Karpas-422 (cell line): Measurements from ENCODE around the gene ODC1. TPM values are rescaled to one million over a fixed set of nuclear protein-coding genes. Genes with fewer than 3 reads are reported as not detected.

Source experiments
- DNase-seq: peaks from one replicate; pipeline ENCODE4 v3.0.0-alpha.2; 2015
- H2AFZ ChIP-seq: fragments of 200-600 bp; sonication (generic); 2 replicates; pipeline ENCODE4 v1.6.1; 2014; ENCODE audit warnings: antibody characterized with exemption, low read length, mixed read lengths
- H3K27ac ChIP-seq: fragments of 200-600 bp; sonication (generic); 2 replicates; pipeline ENCODE4 v1.5.1; 2014; ENCODE audit warnings: mild to moderate bottlenecking, low read length, moderate library complexity
- H3K27me3 ChIP-seq: fragments of 200-600 bp; sonication (generic); 2 replicates; pipeline ENCODE4 v1.6.1; 2014; ENCODE audit warnings: low read length, mixed read lengths
- H3K36me3 ChIP-seq: fragments of 200-600 bp; sonication (generic); 2 replicates; pipeline ENCODE4 v1.6.1; 2014; ENCODE audit warnings: low read length, mixed read lengths; ENCODE audit not compliant: insufficient read depth
- H3K4me1 ChIP-seq: fragments of 200-600 bp; sonication (generic); 2 replicates; pipeline ENCODE4 v1.6.1; 2014; ENCODE audit warnings: mild to moderate bottlenecking, low read length, mixed read lengths
- H3K4me2 ChIP-seq: fragments of 200-600 bp; sonication (generic); 2 replicates; pipeline ENCODE4 v1.6.1; 2014; ENCODE audit warnings: low read length, low read depth, mild to moderate bottlenecking; ENCODE audit not compliant: poor library complexity, severe bottlenecking
- H3K4me3 ChIP-seq: fragments of 200-600 bp; sonication (generic); 2 replicates; pipeline ENCODE4 v1.5.1; 2014; ENCODE audit warnings: mild to moderate bottlenecking, antibody characterized with exemption, low read length, mixed read lengths
- H3K79me2 ChIP-seq: fragments of 200-600 bp; sonication (generic); 2 replicates; pipeline ENCODE4 v1.6.1; 2014; ENCODE audit warnings: mild to moderate bottlenecking, low read length, mixed read lengths
- H3K9ac ChIP-seq: fragments of 200-600 bp; sonication (generic); 2 replicates; pipeline ENCODE4 v1.6.0; 2014; ENCODE audit warnings: low read length
- H3K9me2 ChIP-seq: fragments of 200-600 bp; sonication (generic), shearing (Covaris generic); replicated peaks from 2 replicates; pipeline ENCODE4 v1.6.0; 2014; ENCODE audit warnings: mild to moderate bottlenecking, low read length, moderate library complexity; ENCODE audit not compliant: insufficient read depth
- H3K9me3 ChIP-seq: fragments of 300-700, 200-600 bp; sonication (generic); 2 replicates; pipeline ENCODE4 v1.6.1; 2014; ENCODE audit warnings: low read length, mixed read lengths
- H4K20me1 ChIP-seq: fragments of 200-600 bp; sonication (generic); 2 replicates; pipeline ENCODE4 v1.6.1; 2014; ENCODE audit warnings: mild to moderate bottlenecking, antibody characterized with exemption, low read length, low read depth; ENCODE audit not compliant: insufficient read depth
- small RNA-seq: library from RNA; depleted of rRNA; stranded (forward); fragments of <200 nt; gene quantifications from one replicate; pipeline ENCODE3, GENCODE V24; 2014
- total RNA-seq: library from RNA; depleted of rRNA; stranded (reverse); fragments of >200 nt; shearing (Covaris generic); gene quantifications from 2 replicates; pipeline ENCODE4 v1.2.3, GENCODE V29; 2014; ENCODE audit warnings: low replicate concordance; rRNA removed

ODC1 gene
- total RNA-seq, 1 experiment from 2014 or later, result 247 TPM

DNA sequence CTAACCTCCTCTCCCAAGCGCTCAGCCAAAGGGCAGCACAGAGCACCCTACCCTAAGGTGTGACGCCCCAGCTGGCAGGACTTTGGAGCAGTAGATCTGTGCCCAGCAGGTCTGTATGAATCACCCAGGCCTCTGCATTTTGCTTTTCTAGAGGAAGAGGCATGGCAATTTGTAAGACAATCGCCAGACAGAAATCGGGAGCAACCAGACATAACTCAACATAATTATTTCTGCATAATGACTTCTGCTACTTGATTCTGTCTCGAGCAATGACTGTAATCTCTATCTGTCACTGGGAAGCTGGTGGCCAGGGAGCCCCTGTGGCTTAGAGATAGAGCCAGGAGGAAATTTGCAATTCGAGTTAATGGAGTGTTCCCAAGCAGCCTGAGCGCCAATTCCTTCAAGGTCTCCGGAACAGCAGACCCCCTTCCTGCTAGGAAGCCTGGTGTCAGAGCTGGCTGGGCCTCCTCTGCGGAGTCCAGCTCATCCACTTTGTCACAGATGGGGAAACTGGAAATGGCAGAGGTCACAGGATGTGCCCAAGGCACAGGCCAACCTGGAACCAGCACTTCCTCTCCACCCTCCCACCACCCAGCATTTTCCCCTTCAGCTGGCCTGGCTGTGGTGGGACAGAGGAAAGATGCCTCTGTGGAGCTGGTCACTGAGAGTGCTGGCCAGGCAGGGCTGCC lies 55.0 kb downstream of the ODC1 start:
- DNase-seq, result no peak
- Histone ChIP-seq H3K4me3 (no peak overlapping the region), H4K20me1 (0 out of 2 replicates have a peak, but pooled peaks cover 4% of the 10 kb centered on the region), H3K9me2 (no peaks in the 10 kb centered on the region), H3K36me3 (no peaks in the 10 kb centered on the region), H2AFZ (no peak overlapping the region), H3K27ac (no peak overlapping the region), H3K4me1 (peaks cover 4% of the 10 kb centered on the region; the same call in 1 of the 2 replicates), H3K27me3 (no peaks in the 10 kb centered on the region), H3K9me3 (no peaks in the 10 kb centered on the region), H3K4me2 (no peak overlapping the region), H3K9ac (no peak overlapping the region), H3K79me2 (no peaks in the 10 kb centered on the region)

DNA sequence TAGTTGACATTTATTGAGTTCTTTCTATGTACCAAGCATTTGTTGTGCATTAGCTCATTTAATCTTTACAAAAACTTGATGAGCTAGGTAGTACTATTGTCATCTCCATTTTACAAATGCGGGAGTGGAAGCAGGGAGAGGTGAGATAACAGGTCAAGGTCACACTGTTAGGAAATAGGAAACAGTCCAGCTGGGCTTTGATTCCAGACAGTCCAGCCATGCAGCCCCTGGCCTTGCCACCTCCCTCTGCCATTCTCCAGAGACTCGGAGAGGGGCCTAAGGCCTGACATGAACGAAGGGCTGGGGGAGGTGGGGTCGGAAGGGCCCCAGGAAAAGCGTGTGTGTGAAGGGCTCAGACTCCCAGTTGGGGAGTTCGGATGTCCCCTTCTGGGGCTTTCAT lies 55.6 kb downstream of the ODC1 start:
- Histone ChIP-seq H3K4me2 (no peak overlapping the region), H3K79me2 (no peaks in the 10 kb centered on the region), H3K27ac (no peak overlapping the region), H3K27me3 (no peaks in the 10 kb centered on the region), H3K9ac (no peak overlapping the region), H4K20me1 (0 out of 2 replicates have a peak, but pooled peaks cover 4% of the 10 kb centered on the region), H3K4me3 (no peak overlapping the region), H3K9me2 (no peaks in the 10 kb centered on the region), H2AFZ (no peak overlapping the region), H3K4me1 (peaks cover 4% of the 10 kb centered on the region; the same call in 1 of the 2 replicates), H3K9me3 (no peaks in the 10 kb centered on the region), H3K36me3 (no peaks in the 10 kb centered on the region)
- DNase-seq, result no peak

- no peaks in the 10 kb centered on the region for H3K79me2 ChIP-seq
- H3K4me2 ChIP-seq, result no peak overlapping the region
- no peak overlapping the region for H2AFZ ChIP-seq
Measured at GRCh38 chr2:10392100-10392499, 56.0 kb downstream of the ODC1 start.

DNA sequence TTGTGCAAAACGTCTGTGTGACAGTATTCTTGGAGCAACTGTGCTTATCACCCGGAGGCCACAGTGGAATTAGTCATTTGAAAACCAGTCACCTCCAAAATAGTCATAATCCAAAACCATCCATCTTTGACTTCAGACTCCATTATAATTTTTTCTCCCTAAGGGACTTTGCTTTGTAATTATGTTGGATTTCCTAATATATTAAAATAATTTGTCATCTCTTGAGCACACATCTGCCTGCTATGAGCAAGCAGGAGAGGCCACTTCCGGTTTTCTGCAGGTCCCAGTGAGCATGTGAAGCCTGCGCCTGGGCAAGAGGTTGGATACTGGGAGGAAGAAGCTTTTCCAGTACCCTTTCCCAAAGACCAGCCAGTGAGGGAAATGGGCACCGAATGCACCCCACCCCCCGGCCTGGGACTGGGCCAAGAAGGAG lies 57.7 kb downstream of the ODC1 start:
- no peak for DNase-seq
- H3K79me2 ChIP-seq, result no peaks in the 10 kb centered on the region
- H4K20me1 ChIP-seq, result 0 out of 2 replicates have a peak, but pooled peaks cover 4% of the 10 kb centered on the region

More at GRCh38 chr2:10392100-10392499, 56.0 kb downstream of the ODC1 start:
- 0 out of 2 replicates have a peak, but pooled peaks cover 4% of the 10 kb centered on the region for H4K20me1 ChIP-seq
- H3K27me3 ChIP-seq, result no peaks in the 10 kb centered on the region
- no peak overlapping the region for H3K9ac ChIP-seq
- DNase-seq, result no peak
- H3K27ac ChIP-seq, result no peak overlapping the region
- H3K4me1 ChIP-seq, result peaks cover 4% of the 10 kb centered on the region; the same call in 1 of the 2 replicates
- no peaks in the 10 kb centered on the region for H3K36me3 ChIP-seq
- no peaks in the 10 kb centered on the region for H3K9me3 ChIP-seq
- H3K9me2 ChIP-seq, result no peaks in the 10 kb centered on the region
- H3K4me3 ChIP-seq, result no peak overlapping the region

More for the DNA sequence above, 57.7 kb downstream of the ODC1 start:
- Histone ChIP-seq H3K36me3 (no peaks in the 10 kb centered on the region), H3K9ac (no peak overlapping the region), H3K27ac (no peak overlapping the region), H2AFZ (no peak overlapping the region), H3K4me1 (peaks cover 4% of the 10 kb centered on the region; the same call in 1 of the 2 replicates), H3K4me2 (no peak overlapping the region), H3K27me3 (no peaks in the 10 kb centered on the region), H3K9me2 (no peaks in the 10 kb centered on the region), H3K9me3 (no peaks in the 10 kb centered on the region), H3K4me3 (no peak overlapping the region)

Small RNA genes within 50 kb of the gene (small RNA-seq; reads per million reads assigned to genes)
- gene SNORA80B, result 26.8 reads per million, percentile 97 among the genes with 10 or more reads in this experiment

Other genes with a start within 250 kb of the ODC1 start
- gene HPCAL1, start 145.4 kb downstream of the ODC1 start, total RNA-seq, result 5.0 and 6.6 TPM in 2 replicates
- 16.6 and 19.6 TPM in 2 replicates for gene NOL10, start 241.6 kb upstream of the ODC1 start, total RNA-seq